GM11168 (cell line): Measurements from ENCODE around the gene CADPS.

Experiments
- in situ Hi-C: fragments of 300-500 bp; cut with MboI; formaldehyde crosslinking; loops from one replicate; pipeline ENCODE4 v1.12.0; 2022; ENCODE audit warnings: low sequenced_read_pairs; ENCODE audit not compliant: unreplicated experiment

The CADPS gene

DNA sequence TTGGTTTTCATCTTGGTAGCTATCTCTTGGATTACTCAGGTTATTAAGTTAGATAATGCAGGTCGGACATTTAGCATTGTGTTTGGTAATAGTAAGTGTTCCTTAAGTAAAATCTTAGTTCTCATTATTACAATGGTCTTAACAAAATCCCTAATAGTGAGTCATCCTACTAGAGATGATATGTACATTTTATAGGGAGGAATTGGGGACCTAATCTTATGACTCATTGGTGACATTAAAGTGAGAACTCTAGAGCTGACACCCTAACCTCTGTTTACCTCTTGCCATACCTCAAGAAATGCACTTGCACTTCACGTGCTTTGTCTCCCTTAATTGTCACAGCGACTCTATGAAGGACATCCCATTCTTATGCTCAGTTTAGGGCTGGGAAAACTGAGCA lies 174.9 kb downstream of the CADPS start:
- in situ Hi-C loops = no loop called here

DNA sequence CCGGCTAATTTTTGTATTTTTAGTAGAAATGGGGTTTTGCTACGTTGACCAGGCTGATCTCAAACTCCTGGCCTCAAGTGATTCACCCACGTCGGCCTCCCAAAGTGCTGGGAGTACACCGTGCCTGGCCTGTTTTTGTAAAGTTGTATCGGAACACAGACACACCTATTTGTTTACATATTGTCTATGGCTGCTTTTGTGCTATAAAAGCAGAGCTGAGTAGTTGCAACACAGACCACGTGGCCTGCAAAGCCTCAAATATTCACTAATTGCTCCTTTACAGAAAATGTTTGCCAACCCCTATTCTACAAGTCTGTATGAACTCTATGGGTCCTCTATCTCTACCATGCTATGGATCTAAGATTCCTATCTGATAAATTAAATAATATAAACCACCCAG lies 175.5 kb downstream of the CADPS start:
- in situ Hi-C loops = no loop called here

DNA sequence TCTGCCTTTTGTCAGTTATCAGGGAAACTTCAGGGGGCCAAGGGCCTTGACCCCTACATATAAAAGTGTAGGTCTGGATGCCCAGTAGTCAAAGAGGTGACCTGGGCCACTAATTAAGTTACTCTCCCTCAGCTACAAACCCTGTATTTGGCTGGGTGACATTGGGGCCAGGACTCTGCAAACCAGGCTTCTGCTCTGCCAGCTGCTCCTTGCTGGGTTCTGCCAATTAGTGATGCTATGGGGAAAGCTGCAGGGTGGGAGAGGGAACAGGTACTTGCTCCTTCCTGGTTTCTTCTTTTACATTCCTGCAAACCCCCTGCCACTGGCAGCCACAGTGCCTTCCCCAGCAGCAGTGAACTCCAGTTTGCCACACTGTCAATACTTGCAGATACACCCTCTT lies 179.2 kb downstream of the CADPS start:
- in situ Hi-C loops = no loop called here

DNA sequence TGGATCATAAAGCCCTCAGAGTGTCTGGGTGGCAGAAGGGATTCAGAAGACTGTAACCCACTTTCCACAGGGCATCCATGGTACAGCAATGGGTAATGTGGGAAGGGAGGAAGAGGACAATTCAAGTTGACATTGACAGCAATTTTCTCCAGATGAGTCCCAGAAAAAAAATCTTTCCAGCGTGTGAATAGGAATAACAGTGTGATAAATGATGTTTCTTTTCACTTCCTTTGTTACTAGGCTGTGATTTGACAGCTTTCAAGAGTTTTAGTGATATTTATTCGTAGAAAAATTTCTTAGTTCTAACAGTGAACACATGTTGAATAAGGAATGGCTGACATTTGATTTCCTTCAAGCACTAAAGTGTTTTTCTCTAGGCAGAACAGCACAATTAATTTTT lies 186.4 kb downstream of the CADPS start:
- in situ Hi-C loops = no loop called here

DNA sequence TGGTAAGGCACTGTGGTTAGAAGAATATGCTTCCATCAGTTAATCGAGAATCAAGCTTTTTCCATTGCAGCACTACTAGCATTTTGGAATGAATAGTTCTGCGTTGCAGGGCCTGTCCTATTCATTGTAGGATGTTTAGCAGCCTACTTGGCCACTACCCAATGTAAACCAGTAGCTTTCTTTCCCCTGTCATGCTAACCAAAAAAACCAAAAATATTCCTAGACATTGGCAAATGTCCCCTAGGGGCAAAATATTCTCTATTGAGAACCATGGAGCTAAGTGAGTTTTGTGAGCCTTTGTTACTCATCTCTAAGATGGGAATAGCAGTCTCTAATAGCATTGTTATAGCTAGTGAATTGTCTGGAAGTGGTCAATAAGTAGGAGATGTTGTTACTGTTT lies 187.2 kb downstream of the CADPS start:
- in situ Hi-C loops = no loop called here

DNA sequence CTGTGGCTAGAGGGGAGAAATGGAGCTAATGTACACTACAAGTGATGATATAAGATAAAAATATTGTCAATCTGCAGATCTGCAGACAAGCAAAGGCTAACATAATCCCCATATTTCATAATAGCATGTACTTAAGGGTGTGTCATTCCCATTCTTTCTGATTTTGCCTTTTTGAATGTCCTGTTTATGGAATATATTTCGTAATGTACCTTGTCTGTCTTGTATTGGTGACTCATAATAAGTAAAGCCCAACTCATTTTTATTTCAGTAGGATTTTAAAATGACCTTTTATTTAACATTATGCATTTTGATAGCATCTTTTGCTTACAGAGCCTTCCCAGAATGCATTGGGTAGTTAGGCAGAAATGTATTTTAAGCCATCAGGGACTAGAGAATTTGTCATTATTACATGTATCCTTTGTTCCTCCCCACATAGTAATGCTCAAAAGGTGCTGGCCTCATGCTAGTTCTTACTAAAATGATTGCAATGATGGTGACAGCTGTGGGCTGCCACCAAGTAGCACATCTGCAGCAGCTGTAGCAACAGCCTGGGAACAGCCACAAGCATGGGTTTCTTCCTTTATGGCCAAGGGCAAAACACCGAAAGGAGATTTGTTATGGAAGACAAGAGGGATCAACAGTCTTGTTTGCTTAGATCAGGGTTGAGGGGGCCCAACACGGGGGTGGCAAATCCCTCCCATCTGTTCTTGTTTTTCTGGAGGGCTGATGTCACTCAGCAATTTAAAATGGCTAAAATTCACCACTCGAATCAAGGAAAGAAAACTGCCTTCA lies 188.5 kb downstream of the CADPS start:
- in situ Hi-C loops = no loop called here

DNA sequence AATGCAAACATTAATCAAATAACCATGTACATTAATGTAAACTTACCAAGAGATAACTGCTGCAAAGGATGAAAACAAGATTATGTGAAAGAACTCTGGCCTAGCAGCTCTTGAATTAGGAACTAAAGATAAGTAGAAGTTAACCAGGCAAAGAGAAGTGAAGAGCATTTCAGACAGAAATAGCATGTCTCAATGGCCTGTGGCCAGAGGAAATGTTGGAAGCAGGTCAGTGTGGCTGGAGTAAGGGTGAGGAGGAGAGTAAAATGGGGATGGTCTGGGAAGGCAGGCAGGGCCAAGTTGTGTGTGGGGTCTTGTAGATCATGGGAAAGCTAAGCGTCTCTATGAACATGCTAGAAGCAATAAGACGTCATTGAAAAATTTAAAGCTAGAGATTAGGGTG lies 192.4 kb downstream of the CADPS start:
- in situ Hi-C loops = no loop called here

DNA sequence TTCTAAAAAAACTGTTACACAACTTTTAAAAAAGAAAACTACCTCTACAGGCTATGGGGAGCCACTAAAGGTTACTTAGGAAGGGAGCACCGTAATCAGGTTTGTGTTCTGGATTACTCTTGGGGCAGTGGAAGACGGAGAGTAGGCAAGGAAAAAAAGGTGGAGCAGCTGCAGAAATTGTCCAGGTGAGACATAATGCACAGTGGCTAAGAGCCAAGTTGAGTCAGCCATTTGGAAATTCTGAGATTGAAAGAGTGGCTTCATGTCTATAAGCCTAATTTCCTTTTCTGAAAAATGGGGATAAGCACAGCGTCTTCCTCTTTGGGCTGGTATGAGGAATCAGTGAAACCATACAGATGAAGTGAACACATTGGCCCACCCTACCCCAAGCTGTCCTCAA lies 195.2 kb downstream of the CADPS start:
- in situ Hi-C loops = no loop called here

DNA sequence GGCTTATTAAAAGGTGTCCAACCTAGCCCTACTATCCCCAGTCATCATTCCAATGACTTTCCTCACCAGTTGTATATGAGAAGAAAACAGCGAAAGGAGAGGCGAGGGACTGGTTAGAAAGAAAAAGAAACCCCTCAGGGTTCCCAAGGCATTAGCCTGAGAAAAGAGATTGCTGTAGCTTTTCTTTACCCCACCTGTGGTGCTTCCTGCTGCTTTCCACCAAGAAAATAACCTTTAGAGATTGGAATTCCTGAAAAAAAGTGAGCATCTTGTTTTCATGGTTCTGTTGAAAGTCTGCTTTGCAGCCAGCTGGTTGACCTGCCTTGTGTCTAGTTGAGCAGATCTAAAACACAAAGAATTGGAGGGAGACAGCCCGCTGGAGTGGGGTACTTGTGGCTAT lies 196.4 kb downstream of the CADPS start:
- in situ Hi-C loops = no loop called here

DNA sequence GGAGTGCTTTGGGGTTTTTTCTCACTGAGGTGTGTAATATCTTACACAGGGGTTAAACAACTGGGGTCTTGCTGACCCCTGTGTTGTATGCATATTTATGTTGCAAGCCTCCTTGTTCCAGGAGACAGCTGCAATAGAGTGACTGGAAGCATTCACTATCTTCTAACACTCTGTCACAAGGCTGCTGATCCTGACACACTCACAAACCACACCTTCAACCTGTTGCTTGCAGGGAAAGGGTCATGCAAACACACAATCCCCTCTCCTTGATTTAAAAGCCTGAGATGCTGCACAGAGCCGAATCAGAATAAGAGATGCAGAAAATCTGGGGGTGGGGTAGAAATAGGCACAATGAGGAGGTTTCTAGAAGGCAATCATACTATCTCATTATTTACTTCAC lies 197.3 kb downstream of the CADPS start:
- in situ Hi-C loops = no loop called here

DNA sequence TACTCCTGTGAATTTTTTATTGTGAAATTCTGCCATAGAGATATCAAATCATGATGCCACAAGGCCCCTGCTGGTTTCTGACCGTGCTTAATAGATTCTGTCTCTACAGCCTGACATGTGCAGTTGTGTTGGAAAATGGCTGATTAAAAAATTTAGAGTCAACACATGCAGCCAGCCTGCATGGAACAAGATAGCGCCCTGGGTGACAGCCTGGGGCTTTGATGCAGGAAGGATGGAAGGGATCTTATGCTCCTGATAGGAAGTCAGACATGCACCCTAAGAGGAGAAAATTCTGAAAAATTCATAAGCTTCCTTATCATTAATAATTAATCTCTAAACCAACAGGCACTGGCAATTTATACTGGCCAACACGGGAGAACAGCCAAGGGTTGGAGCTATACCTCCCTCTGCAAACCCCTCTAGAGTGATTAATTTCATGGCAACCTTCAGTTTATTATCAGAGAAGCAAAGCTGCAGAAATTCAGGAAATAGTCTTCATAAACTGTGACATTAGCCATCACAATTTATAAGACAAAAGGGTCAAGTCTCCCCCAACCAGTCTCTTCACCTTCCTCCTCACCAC lies 198.4 kb downstream of the CADPS start:
- in situ Hi-C loops = no loop called here

DNA sequence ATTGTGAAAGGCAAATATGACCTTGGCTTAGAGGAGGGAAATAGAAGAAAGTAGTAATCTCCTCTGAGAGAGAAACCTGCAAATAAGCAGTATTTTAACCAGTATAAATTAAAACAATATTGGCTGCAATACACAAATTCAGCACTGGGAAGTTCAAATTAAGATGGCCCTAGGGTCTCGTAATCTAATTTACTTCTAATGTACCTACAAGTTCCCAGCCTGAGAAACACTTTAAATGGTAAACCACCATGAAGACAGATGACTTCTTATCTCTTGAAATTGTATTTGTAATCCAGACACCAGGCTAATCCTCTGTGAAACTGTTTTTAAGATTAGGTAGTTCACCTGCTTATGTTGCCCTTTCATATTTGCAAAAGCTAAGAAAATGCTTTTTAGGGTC lies 199.7 kb downstream of the CADPS start:
- in situ Hi-C loops = no loop called here

DNA sequence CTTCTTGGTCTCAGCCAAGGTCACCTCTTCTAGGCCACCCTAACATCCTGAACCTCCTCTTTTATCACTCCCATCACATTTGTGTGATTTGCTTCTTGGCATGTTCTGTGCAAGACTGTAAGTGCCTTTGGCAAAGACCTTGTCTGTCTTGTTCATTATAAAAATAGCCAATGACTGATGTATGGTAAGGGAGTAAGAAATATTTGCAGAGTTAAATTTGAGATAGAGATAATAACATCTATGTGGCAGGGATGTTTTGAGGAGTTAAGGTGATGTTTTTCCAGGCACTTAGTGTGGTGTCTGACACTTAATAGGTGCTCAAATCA lies 202.3 kb downstream of the CADPS start:
- in situ Hi-C loops = loop anchor here (25.0 kb wide), 1 partner anchor 564 kb away; no protein-coding TSS in a partner anchor

DNA sequence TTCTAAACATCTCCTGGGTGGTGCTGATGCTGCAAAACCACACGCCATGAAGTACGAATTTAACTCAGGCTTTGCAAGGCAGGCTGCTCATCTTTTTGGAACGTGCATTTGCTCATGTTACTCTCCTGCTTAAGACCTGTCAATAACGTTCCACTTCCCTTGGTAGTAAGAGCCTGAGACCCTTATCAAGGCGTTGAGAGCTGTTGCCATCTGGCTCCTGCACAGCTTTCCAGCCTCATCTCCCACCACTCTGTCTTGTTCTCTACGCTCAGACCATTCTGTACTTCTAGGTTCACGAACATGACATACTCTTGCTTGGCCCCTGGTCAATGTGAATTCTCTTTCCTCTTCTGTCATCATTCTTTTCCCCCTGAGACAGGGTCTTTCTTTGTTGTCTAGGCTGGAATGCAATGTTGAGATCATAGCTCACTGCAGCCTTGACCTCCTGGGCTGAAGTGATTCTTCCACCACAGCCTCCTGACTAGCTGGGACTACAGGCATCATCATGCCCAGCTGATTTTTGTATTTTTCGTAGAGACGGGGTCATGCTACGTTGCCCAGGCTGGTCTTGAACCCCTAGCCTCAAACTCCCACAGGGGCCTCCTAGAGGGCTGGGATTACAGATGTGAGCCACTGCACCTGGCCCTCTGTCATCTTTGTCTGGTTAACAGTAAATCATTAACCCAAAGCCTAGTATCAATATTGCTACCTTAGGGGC lies 202.8 kb downstream of the CADPS start:
- in situ Hi-C loops = loop anchor here (25.0 kb wide), 1 partner anchor 565 kb away; no protein-coding TSS in a partner anchor

DNA sequence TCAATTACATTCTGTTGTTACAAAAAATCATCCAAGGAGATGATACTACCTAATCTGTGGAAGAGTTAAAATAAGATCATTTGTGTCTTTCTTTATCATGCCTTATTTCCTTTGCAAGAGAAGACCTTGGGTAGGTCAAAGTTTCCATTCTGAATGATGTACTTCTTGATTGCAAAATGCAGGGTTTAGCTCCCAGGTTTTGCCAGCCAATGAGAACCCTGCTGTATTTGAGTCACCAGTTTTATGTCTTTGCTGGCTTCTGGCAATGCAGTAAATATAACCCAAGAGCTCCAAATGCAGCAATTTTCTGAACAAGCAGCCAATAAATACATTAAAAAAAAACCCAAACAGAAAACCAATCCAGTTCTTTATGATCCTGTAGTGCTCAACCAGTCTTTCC lies 204.9 kb downstream of the CADPS start:
- in situ Hi-C loops = loop anchor here (25.0 kb wide), 1 partner anchor 567 kb away; no protein-coding TSS in a partner anchor

DNA sequence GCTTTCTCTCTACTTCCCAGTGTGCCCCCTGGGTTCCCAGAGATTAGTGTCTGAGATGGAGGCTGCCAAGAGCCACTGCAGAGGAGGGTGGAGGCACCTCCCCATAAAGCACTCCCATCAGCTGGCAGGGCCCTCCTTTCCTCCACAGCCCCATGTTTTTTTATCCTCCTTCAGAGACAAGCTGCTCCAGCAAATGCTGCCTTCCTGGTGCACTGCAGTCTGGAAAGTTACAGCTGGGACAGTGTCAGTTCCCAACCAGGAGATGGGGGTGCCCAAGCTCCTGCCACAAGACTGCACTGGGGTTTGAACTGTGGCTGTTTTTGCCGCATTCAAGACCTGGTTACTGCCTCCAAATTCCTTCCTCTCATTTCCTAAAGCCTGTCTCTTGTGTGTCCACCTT lies 206.1 kb downstream of the CADPS start:
- in situ Hi-C loops = loop anchor here (25.0 kb wide), 1 partner anchor 568 kb away; no protein-coding TSS in a partner anchor

DNA sequence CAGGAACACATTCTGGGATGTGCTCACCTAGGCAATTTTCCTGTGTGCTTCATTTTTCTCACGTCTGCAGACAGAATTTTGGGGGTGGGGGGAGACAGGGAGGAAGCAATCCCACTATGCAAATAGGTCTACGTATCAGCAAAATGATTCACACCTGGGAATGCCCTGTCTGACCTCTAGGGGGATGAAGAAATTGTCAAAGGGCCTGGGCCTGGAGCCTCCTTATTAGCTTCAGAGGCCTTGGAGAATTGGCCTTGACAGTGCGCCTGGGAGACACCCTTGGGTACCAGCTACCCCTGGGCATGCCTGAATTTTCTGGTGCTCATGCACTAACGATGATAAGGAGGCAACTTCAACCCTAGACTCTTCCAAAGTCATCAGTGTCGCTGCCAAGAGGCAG lies 207.5 kb downstream of the CADPS start:
- in situ Hi-C loops = loop anchor here (25.0 kb wide), 1 partner anchor 570 kb away; no protein-coding TSS in a partner anchor

DNA sequence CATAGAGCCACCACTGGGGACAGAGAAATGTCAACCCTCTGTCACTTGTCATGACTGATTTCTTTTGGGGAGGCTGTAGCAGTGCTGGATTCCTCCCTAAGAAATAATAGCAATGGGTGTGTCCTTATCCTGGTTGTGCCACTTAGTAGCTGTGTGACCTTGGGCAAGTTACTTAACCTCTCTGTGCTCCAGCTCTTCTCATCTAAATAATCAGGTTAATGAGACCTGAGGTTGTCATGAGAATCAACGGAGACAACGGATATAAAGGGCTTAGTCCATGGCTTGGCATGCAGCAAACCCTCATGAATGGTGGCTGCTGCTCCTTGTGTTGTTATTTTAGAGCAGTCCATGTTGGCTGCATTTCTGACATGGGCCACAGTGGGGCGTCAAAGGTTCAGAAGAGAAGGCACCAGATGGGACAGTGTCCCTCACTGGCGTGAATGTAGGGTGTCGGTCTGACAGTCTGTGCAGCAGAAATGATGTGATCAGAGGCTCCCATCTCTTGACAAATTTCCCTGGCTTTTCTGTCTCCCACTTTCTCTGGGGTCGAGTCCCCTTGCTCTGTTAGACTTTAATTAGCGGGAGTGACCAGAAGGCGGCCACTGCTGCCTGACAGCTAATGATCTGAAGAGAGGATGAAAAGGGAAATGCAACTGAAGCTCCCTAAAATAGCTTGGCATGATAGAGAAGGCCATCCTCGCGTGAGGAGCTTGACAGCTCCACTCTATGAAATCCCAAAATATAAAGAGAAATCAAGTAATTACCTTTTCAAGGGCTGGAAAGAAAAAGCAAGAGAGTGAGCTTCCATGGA lies 209.4 kb downstream of the CADPS start:
- in situ Hi-C loops = loop anchor here (25.0 kb wide), 1 partner anchor 571 kb away; no protein-coding TSS in a partner anchor

DNA sequence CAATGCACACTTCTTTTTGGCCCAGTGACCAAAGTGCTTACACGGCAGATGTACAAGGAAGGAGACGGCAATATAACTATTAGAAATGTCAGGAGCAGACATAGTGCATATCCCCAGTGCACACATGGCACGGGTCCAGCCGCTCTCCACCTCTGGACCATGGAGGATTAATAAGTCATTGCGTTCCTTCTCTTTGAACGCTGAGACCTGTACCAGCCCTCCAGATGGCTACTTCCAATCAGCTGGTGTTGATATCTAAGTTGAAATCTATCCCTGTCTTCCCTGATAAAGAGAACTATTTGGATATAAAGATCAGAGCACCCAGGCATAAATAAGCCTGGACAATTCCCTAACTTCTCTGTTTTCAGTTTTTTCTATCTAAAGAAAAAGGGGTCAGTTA lies 212.5 kb downstream of the CADPS start:
- in situ Hi-C loops = loop anchor here (25.0 kb wide), 1 partner anchor 575 kb away; no protein-coding TSS in a partner anchor

DNA sequence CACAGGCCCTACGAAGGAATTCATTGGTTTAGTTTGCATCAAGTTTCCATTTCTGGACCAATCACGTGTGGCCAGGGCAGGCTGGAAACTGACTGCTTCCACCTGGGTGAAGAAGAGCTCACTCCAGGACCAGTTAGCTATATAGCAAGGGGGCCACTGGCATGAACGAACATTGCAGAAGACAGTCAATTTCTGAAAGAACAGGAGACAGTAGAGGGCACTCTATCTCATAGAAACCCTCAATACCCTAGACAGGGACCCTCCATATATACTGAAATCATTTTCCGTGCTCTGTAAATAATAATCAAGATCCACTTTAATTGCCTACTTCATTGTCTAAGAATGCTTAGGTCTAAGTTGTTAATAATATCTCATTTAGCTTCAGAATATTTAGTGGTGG lies 215.6 kb downstream of the CADPS start:
- in situ Hi-C loops = loop anchor here (25.0 kb wide), 1 partner anchor 578 kb away; no protein-coding TSS in a partner anchor
